ENCODE measurements around the gene GGT7. TPM values are rescaled to one million over a fixed set of nuclear protein-coding genes. Genes with fewer than 3 reads are reported as not detected.
A peak's percentile ranks its signal among the peaks of the same experiment; 100 is the strongest.

The GGT7 gene
- total RNA-seq, 1 donor from 2014 or later, result 25.5 TPM

DNA sequence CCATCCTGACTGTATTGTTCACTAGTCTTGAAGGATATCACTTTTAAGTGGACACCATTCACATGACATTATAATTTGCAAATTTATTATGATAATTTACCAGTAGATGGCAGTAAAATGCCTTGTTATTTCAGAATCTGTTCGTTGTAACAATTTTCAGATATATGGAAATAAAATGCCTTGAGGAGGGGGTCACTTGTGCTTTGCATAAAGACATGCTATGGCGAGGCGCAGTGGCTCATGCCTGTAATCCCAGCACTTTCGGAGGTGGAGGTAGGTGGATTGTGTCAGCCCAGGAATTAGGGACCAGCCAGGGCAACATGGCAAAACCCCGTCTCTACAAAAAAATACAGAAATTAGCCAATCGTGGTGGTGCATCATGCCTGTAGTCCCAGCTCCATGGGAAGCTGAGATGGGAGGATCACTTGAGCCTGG, 38.2 kb downstream of the GGT7 start:
- Histone ChIP-seq H3K4me1 (no peaks in the 10 kb centered on the region), H3K27me3 (no peaks in the 10 kb centered on the region), H3K27ac (no peak overlapping the region), H3K36me3 (no peaks in the 10 kb centered on the region), H3K9me3 (no peaks in the 10 kb centered on the region), H3K4me3 (no peak overlapping the region)
- DNase-seq (ENCODE audit: low spot score in 2 of 2), result no peak
- TF ChIP-seq CTCF (IDR thresholded peaks at IDR 0.05), result peak in 2 of 3 experiments; percentile 30 to 53
- intact Hi-C loops (cut with DNase I), result no loop called here

GRCh38 chr20:34831936-34832335, 40.7 kb downstream of the GGT7 start:
- Histone ChIP-seq H3K9me3 (no peaks in the 10 kb centered on the region), H3K27ac (no peak overlapping the region), H3K36me3 (no peaks in the 10 kb centered on the region), H3K27me3 (no peaks in the 10 kb centered on the region), H3K4me1 (no peaks in the 10 kb centered on the region), H3K4me3 (no peak overlapping the region)
- intact Hi-C loops (cut with DNase I), result no loop called here
- no peak for TF ChIP-seq CTCF (IDR thresholded peaks at IDR 0.05)
- no peak for DNase-seq (ENCODE audit: low spot score in 2 of 2)

GRCh38 chr20:34829191-34829590, 43.5 kb downstream of the GGT7 start:
- H3K36me3 ChIP-seq, result no peaks in the 10 kb centered on the region
- no peaks in the 10 kb centered on the region for H3K9me3 ChIP-seq
- DNase-seq (ENCODE audit: low spot score in 2 of 2), result no peak
- H3K27ac ChIP-seq, result no peak overlapping the region
- H3K4me3 ChIP-seq, result no peak overlapping the region
- intact Hi-C loops (cut with DNase I), result loop anchor here (5.0 kb wide), 2 partner anchors 128 to 263 kb away; partner anchors contain the start of genes GSS, MYH7B and TRPC4AP
- H3K4me1 ChIP-seq, result peaks cover 0 to 5% of the 10 kb centered on the region in 2 donors
- no peaks in the 10 kb centered on the region for H3K27me3 ChIP-seq
- no peak for TF ChIP-seq CTCF (IDR thresholded peaks at IDR 0.05)

- H3K4me1 ChIP-seq, result peaks cover 0 to 13% of the 10 kb centered on the region in 2 donors
- peak; percentile 30 to 90 for DNase-seq (ENCODE audit: low spot score in 2 of 2)
- intact Hi-C loops (cut with DNase I), result loop anchor here (5.0 kb wide), 2 partner anchors 132 to 267 kb away; partner anchors contain the start of genes GSS, MYH7B and TRPC4AP
- no peaks in the 10 kb centered on the region for H3K36me3 ChIP-seq
- H3K9me3 ChIP-seq, result no peaks in the 10 kb centered on the region
- H3K4me3 ChIP-seq, result peak within 1 kb of the TSS; percentile 89 to 99
- no peak for TF ChIP-seq CTCF (IDR thresholded peaks at IDR 0.05)
- no peaks in the 10 kb centered on the region for H3K27me3 ChIP-seq
- peak within 1 kb of the TSS; percentile 62 to 70 for H3K27ac ChIP-seq
Measured at GRCh38 chr20:34825530-34826362, 46.9 kb downstream of the GGT7 start, which contains the start of gene NCOA6. NCOA6 (minus strand) TSS chr20:34825651; CDS start chr20:34782355, 43,296 bp downstream.

DNA sequence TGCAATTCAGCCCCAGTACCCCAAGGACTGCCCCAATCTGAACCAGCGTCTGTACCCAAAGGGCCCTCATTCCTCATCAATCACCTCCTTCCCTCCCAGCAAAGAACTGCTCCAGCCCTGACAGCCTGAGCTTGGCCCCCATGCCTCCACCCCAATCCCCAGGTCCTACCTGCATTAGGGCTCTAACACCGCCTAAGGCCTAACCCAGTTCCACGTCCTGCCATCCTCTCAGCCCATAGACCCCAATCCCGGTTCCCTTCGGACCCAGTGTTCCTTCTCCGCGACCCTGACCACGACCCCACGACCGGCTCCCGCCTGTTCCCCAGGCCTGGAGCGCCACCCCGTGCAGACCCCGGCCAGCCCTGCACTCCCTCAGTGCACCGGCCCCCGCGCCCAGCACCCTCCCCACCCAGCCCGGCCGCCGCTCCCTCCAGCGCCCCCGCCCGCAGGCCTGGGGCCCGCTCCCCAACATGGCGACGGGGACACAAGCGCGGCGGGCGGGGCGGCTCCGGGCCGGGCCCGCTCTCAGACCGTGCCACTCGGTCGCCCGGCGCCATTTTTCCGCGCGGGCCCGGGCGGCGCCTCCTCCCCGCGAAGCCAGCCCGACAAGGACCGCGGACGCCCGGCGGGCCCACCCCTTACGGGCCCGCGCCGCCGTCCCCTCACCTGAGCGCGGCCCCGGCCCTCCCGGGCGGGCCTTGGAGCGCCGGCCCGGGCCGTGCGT, 47.7 kb downstream of the GGT7 start:
- TF ChIP-seq CTCF (IDR thresholded peaks at IDR 0.05), result peak in 1 of 3 experiments; percentile 6

More for the DNA sequence above, 47.7 kb downstream of the GGT7 start:
- Histone ChIP-seq H3K27ac (peak overlapping the region; percentile 62 to 70), H3K27me3 (no peaks in the 10 kb centered on the region), H3K4me1 (peaks cover 0 to 13% of the 10 kb centered on the region in 2 donors), H3K9me3 (no peaks in the 10 kb centered on the region), H3K36me3 (no peaks in the 10 kb centered on the region), H3K4me3 (peak overlapping the region; percentile 89 to 99)
- intact Hi-C loops (cut with DNase I), result loop anchor here (5.0 kb wide), 2 partner anchors 132 to 267 kb away; partner anchors contain the start of genes GSS, MYH7B and TRPC4AP
- peak in 1 of 2 donors; percentile 73 for DNase-seq (ENCODE audit: low spot score in 2 of 2)

Measured in ascending aorta (tissue), 2 donors.